ENCODE measurements around the gene SETD2. TPM values are rescaled to one million over a fixed set of nuclear protein-coding genes. Genes with fewer than 3 reads are reported as not detected.

The SETD2 gene
- total RNA-seq, 1 experiment from 2014 or later = 24.1 TPM

- no TSS peak for BruUV-seq (replicated peaks)
- no peaks in the 10 kb centered on the region for H3K9me2 ChIP-seq (replicated peaks; ENCODE audit: low read length)
- DNase-seq = no peak
- no peaks in the 10 kb centered on the region for H3F3A ChIP-seq (ENCODE audit: low read length, unreplicated experiment)
- H3K27ac ChIP-seq (ENCODE audit: low read length) = no peak overlapping the region
- peaks cover 6% of the 10 kb centered on the region; the same call in 1 of the 2 replicates for H3K36me3 ChIP-seq (ENCODE audit: low read depth, low read length)
- H2AFZ ChIP-seq (ENCODE audit: low read length) = no peak overlapping the region
- H3K4me2 ChIP-seq (ENCODE audit: low read length) = no peak overlapping the region
- no peak overlapping the region for H3K4me3 ChIP-seq (ENCODE audit: low read length)
- ATAC-seq = no peak
- no peaks in the 10 kb centered on the region for H3K27me3 ChIP-seq (ENCODE audit: low read length)
- no peaks in the 10 kb centered on the region for H3K9me3 ChIP-seq (ENCODE audit: low read length)
- CTCF ChIA-PET = no interaction called here
- no peaks in the 10 kb centered on the region for H3K4me1 ChIP-seq (ENCODE audit: insufficient read depth, low read length)
- H3K9ac ChIP-seq (ENCODE audit: low read length) = no peak overlapping the region
- POLR2A ChIA-PET (ENCODE audit: unreplicated experiment) = no interaction called here
- no peaks in the 10 kb centered on the region; the same call in 1 of the 2 replicates for H4K20me1 ChIP-seq (ENCODE audit: low read length)
- intact Hi-C loops (cut with micrococcal nuclease) = no loop called here
- TF ChIP-seq EZH2phosphoT487 (IDR thresholded peaks at IDR 0.05; ENCODE audit: borderline replicate concordance, low read length) (no peak), EZH2 (IDR thresholded peaks at IDR 0.05; ENCODE audit: low read length, unreplicated experiment) (no peak)
- TF ChIP-seq, protein P1, sequence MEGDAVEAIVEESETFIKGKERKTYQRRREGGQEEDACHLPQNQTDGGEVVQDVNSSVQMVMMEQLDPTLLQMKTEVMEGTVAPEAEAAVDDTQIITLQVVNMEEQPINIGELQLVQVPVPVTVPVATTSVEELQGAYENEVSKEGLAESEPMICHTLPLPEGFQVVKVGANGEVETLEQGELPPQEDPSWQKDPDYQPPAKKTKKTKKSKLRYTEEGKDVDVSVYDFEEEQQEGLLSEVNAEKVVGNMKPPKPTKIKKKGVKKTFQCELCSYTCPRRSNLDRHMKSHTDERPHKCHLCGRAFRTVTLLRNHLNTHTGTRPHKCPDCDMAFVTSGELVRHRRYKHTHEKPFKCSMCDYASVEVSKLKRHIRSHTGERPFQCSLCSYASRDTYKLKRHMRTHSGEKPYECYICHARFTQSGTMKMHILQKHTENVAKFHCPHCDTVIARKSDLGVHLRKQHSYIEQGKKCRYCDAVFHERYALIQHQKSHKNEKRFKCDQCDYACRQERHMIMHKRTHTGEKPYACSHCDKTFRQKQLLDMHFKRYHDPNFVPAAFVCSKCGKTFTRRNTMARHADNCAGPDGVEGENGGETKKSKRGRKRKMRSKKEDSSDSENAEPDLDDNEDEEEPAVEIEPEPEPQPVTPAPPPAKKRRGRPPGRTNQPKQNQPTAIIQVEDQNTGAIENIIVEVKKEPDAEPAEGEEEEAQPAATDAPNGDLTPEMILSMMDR (conservative IDR thresholded peaks at IDR 0.05; ENCODE audit: low read depth, low read length) = no peak
- H3K79me2 ChIP-seq (ENCODE audit: low read length) = peaks cover 9% of the 10 kb centered on the region; the same call in 1 of the 2 replicates
These were observed 98.2 kb downstream of the SETD2 start for GRCh38 chr3:47065681-47066080.

GRCh38 chr3:47065058-47065457, 98.9 kb downstream of the SETD2 start:
- ATAC-seq (no peak), DNase-seq (no peak)
- Histone ChIP-seq H3K9ac (ENCODE audit: low read length) (no peak overlapping the region), H4K20me1 (ENCODE audit: low read length) (no peaks in the 10 kb centered on the region; the same call in 1 of the 2 replicates), H2AFZ (ENCODE audit: low read length) (no peak overlapping the region), H3K4me1 (ENCODE audit: insufficient read depth, low read length) (no peaks in the 10 kb centered on the region), H3K27me3 (ENCODE audit: low read length) (no peaks in the 10 kb centered on the region), H3K4me2 (ENCODE audit: low read length) (no peak overlapping the region), H3K79me2 (ENCODE audit: low read length) (peaks cover 9% of the 10 kb centered on the region; the same call in 1 of the 2 replicates), H3K4me3 (ENCODE audit: low read length) (no peak overlapping the region), H3K36me3 (ENCODE audit: low read depth, low read length) (peaks cover 6% of the 10 kb centered on the region; the same call in 1 of the 2 replicates), H3K9me2 (replicated peaks; ENCODE audit: low read length) (no peaks in the 10 kb centered on the region), H3K27ac (ENCODE audit: low read length) (no peak overlapping the region), H3K9me3 (ENCODE audit: low read length) (no peaks in the 10 kb centered on the region), H3F3A (ENCODE audit: low read length, unreplicated experiment) (no peaks in the 10 kb centered on the region)
- TF ChIP-seq EZH2phosphoT487 (IDR thresholded peaks at IDR 0.05; ENCODE audit: borderline replicate concordance, low read length) (no peak), EZH2 (IDR thresholded peaks at IDR 0.05; ENCODE audit: low read length, unreplicated experiment) (no peak)
- TF ChIP-seq, protein P1 (conservative IDR thresholded peaks at IDR 0.05; ENCODE audit: low read depth, low read length) = no peak
- no TSS peak for BruUV-seq (replicated peaks)
- POLR2A ChIA-PET (ENCODE audit: unreplicated experiment) = no interaction called here
- CTCF ChIA-PET = no interaction called here
- intact Hi-C loops (cut with micrococcal nuclease) = no loop called here

- no peak overlapping the region for H3K4me3 ChIP-seq (ENCODE audit: low read length)
- no peaks in the 10 kb centered on the region for H3K27me3 ChIP-seq (ENCODE audit: low read length)
- H2AFZ ChIP-seq (ENCODE audit: low read length) = no peak overlapping the region
- H4K20me1 ChIP-seq (ENCODE audit: low read length) = peaks cover 6% of the 10 kb centered on the region; the same call in 1 of the 2 replicates
- ChIA-PET POLR2A (ENCODE audit: unreplicated experiment) (no interaction called here), CTCF (no interaction called here)
- H3K9me2 ChIP-seq (replicated peaks; ENCODE audit: low read length) = no peaks in the 10 kb centered on the region
- intact Hi-C loops (cut with micrococcal nuclease) = no loop called here
- no peak overlapping the region for H3K4me2 ChIP-seq (ENCODE audit: low read length)
- TF ChIP-seq, protein P1 (conservative IDR thresholded peaks at IDR 0.05; ENCODE audit: low read depth, low read length) = no peak
- TF ChIP-seq EZH2 (IDR thresholded peaks at IDR 0.05; ENCODE audit: low read length, unreplicated experiment) (no peak), EZH2phosphoT487 (IDR thresholded peaks at IDR 0.05; ENCODE audit: borderline replicate concordance, low read length) (no peak)
- H3K4me1 ChIP-seq (ENCODE audit: insufficient read depth, low read length) = no peaks in the 10 kb centered on the region
- no peaks in the 10 kb centered on the region for H3K79me2 ChIP-seq (ENCODE audit: low read length)
- no peaks in the 10 kb centered on the region for H3K9me3 ChIP-seq (ENCODE audit: low read length)
- ATAC-seq (no peak), DNase-seq (no peak)
- no peak overlapping the region for H3K9ac ChIP-seq (ENCODE audit: low read length)
- no peaks in the 10 kb centered on the region for H3F3A ChIP-seq (ENCODE audit: low read length, unreplicated experiment)
- no peak overlapping the region for H3K27ac ChIP-seq (ENCODE audit: low read length)
- BruUV-seq (replicated peaks) = no TSS peak
- H3K36me3 ChIP-seq (ENCODE audit: low read depth, low read length) = peaks cover 23% of the 10 kb centered on the region
These were observed 106.7 kb downstream of the SETD2 start for GRCh38 chr3:47057212-47057671.
